ENCODE measurements around the gene SHISA5.

The SHISA5 gene

GRCh38 chr3:48446425-48447193 is 57.4 kb downstream of the SHISA5 start, which contains the start of gene ATRIP:
Gene ATRIP, plus strand, starts transcription at chr3:48446737. Its CDS starts 109 bp downstream, at chr3:48446846.
- H3K27me3 Mint-ChIP-seq: no peaks in the 10 kb centered on the region
- H3K9me3 Mint-ChIP-seq: no peaks in the 10 kb centered on the region
- peaks cover 47% of the 10 kb centered on the region for H3K36me3 Mint-ChIP-seq (ENCODE audit: insufficient read depth)
- DNase-seq (peak; percentile 75 to 80 (median 80)), ATAC-seq (replicated peaks) (peak; percentile 98)
- peak within 1 kb of the TSS; percentile 86 to 96 for H3K4me3 Mint-ChIP-seq
- peak within 1 kb of the TSS; percentile 94 to 98 for H3K27ac Mint-ChIP-seq
- H3K4me1 Mint-ChIP-seq (ENCODE audit: low read depth in 2 of 2): peaks cover 24 to 33% of the 10 kb centered on the region in 2 donors

- H3K36me3 Mint-ChIP-seq (ENCODE audit: insufficient read depth): peaks cover 50% of the 10 kb centered on the region
- peak overlapping the region; percentile 86 to 96 for H3K4me3 Mint-ChIP-seq
These were observed 57.9 kb downstream of the SHISA5 start for GRCh38 chr3:48446043-48446424.

GRCh38 chr3:48445277-48445882 is 58.6 kb downstream of the SHISA5 start:
- Mint-ChIP-seq H3K4me3 (peak overlapping the region; percentile 86 to 96), H3K27ac (peak overlapping the region; percentile 94 to 98), H3K36me3 (ENCODE audit: insufficient read depth) (peaks cover 54% of the 10 kb centered on the region)

More at GRCh38 chr3:48446043-48446424, 57.9 kb downstream of the SHISA5 start:
- H3K9me3 Mint-ChIP-seq: no peaks in the 10 kb centered on the region
- no peak for ATAC-seq (replicated peaks)
- peak overlapping the region; percentile 94 to 98 for H3K27ac Mint-ChIP-seq
- H3K27me3 Mint-ChIP-seq: no peaks in the 10 kb centered on the region
- H3K4me1 Mint-ChIP-seq (ENCODE audit: low read depth in 2 of 2): peaks cover 27 to 37% of the 10 kb centered on the region in 2 donors
- DNase-seq: no peak

GRCh38 chr3:48441940-48442339 is 62.0 kb downstream of the SHISA5 start:
- no peak for ATAC-seq (replicated peaks)
- Mint-ChIP-seq H3K36me3 (ENCODE audit: insufficient read depth) (peaks cover 58% of the 10 kb centered on the region), H3K27me3 (no peaks in the 10 kb centered on the region), H3K4me1 (ENCODE audit: low read depth in 2 of 2) (peaks cover 20 to 37% of the 10 kb centered on the region in 2 donors), H3K4me3 (peak overlapping the region; percentile 86 to 90), H3K27ac (peak overlapping the region; percentile 93 to 97), H3K9me3 (no peaks in the 10 kb centered on the region)
- no peak for DNase-seq

More at GRCh38 chr3:48445277-48445882, 58.6 kb downstream of the SHISA5 start:
- H3K4me1 Mint-ChIP-seq (ENCODE audit: low read depth in 2 of 2): peaks cover 27 to 43% of the 10 kb centered on the region in 2 donors
- ATAC-seq (replicated peaks) (no peak), DNase-seq (no peak)
- H3K9me3 Mint-ChIP-seq: no peaks in the 10 kb centered on the region
- H3K27me3 Mint-ChIP-seq: no peaks in the 10 kb centered on the region

GRCh38 chr3:48440590-48440958 is 63.4 kb downstream of the SHISA5 start:
- peaks cover 48% of the 10 kb centered on the region for H3K36me3 Mint-ChIP-seq (ENCODE audit: insufficient read depth)
- H3K4me1 Mint-ChIP-seq (ENCODE audit: low read depth in 2 of 2): peaks cover 11 to 27% of the 10 kb centered on the region in 2 donors
- H3K4me3 Mint-ChIP-seq: peak overlapping the region; percentile 86 to 90
- no peaks in the 10 kb centered on the region for H3K27me3 Mint-ChIP-seq
- ATAC-seq (replicated peaks) (peak; percentile 0), DNase-seq (no peak)
- H3K9me3 Mint-ChIP-seq: no peaks in the 10 kb centered on the region
- peak overlapping the region; percentile 93 to 97 for H3K27ac Mint-ChIP-seq

- Mint-ChIP-seq H3K27me3 (no peaks in the 10 kb centered on the region), H3K27ac (peak within 1 kb of the TSS; percentile 93 to 97), H3K4me3 (peak within 1 kb of the TSS; percentile 86 to 90), H3K36me3 (ENCODE audit: insufficient read depth) (peaks cover 44% of the 10 kb centered on the region), H3K4me1 (ENCODE audit: low read depth in 2 of 2) (peaks cover 13 to 24% of the 10 kb centered on the region in 2 donors), H3K9me3 (no peaks in the 10 kb centered on the region)
- peak; percentile 90 for ATAC-seq (replicated peaks)
- peak; percentile 95 to 97 (median 96) for DNase-seq
These were observed 64.0 kb downstream of the SHISA5 start, which contains the start of the genes CCDC51 and TMA7 for GRCh38 chr3:48439820-48440589. Gene CCDC51, minus strand, starts transcription at chr3:48440119. Its CDS starts 4,991 bp downstream, at chr3:48435128. Gene TMA7, plus strand, starts transcription at chr3:48440257. Its CDS starts 40 bp downstream, at chr3:48440297.

GRCh38 chr3:48437812-48438211 is 66.2 kb downstream of the SHISA5 start:
- Mint-ChIP-seq H3K4me1 (ENCODE audit: low read depth in 2 of 2) (peaks cover 20 to 24% of the 10 kb centered on the region in 2 donors), H3K27ac (peak overlapping the region; percentile 21 to 97), H3K4me3 (no peak overlapping the region), H3K9me3 (no peaks in the 10 kb centered on the region), H3K36me3 (ENCODE audit: insufficient read depth) (peaks cover 26% of the 10 kb centered on the region), H3K27me3 (no peaks in the 10 kb centered on the region)
- ATAC-seq (replicated peaks) (no peak), DNase-seq (no peak)

- H3K4me1 Mint-ChIP-seq (ENCODE audit: low read depth in 2 of 2): peaks cover 20 to 23% of the 10 kb centered on the region in 2 donors
These were observed 67.1 kb downstream of the SHISA5 start for GRCh38 chr3:48436855-48437254.

GRCh38 chr3:48436477-48436787 is 67.5 kb downstream of the SHISA5 start:
- Mint-ChIP-seq H3K4me1 (ENCODE audit: low read depth in 2 of 2) (peaks cover 19% of the 10 kb centered on the region in 2 donors), H3K36me3 (ENCODE audit: insufficient read depth) (peaks cover 17% of the 10 kb centered on the region), H3K4me3 (no peak overlapping the region), H3K27ac (no peak overlapping the region), H3K9me3 (no peaks in the 10 kb centered on the region), H3K27me3 (no peaks in the 10 kb centered on the region)
- no peak for DNase-seq
- no peak for ATAC-seq (replicated peaks)

More at GRCh38 chr3:48436855-48437254, 67.1 kb downstream of the SHISA5 start:
- no peak for ATAC-seq (replicated peaks)
- Mint-ChIP-seq H3K36me3 (ENCODE audit: insufficient read depth) (peaks cover 17% of the 10 kb centered on the region), H3K9me3 (no peaks in the 10 kb centered on the region), H3K4me3 (no peak overlapping the region), H3K27ac (no peak overlapping the region), H3K27me3 (no peaks in the 10 kb centered on the region)
- DNase-seq: no peak

- Mint-ChIP-seq H3K4me1 (ENCODE audit: low read depth in 2 of 2) (peaks cover 16 to 19% of the 10 kb centered on the region in 2 donors), H3K9me3 (no peaks in the 10 kb centered on the region), H3K27me3 (no peaks in the 10 kb centered on the region), H3K36me3 (ENCODE audit: insufficient read depth) (peaks cover 16% of the 10 kb centered on the region), H3K4me3 (no peak overlapping the region), H3K27ac (no peak overlapping the region)
- ATAC-seq (replicated peaks): peak; percentile 28
- DNase-seq: peak; percentile 80 to 83 (median 80)
These were observed 68.0 kb downstream of the SHISA5 start for GRCh38 chr3:48435774-48436476.

GRCh38 chr3:48435223-48435595 is 68.8 kb downstream of the SHISA5 start:
- DNase-seq: no peak
- peaks cover 11 to 25% of the 10 kb centered on the region in 2 donors for H3K4me1 Mint-ChIP-seq (ENCODE audit: low read depth in 2 of 2)
- no peak for ATAC-seq (replicated peaks)
- no peaks in the 10 kb centered on the region for H3K9me3 Mint-ChIP-seq
- no peak overlapping the region for H3K4me3 Mint-ChIP-seq
- H3K27ac Mint-ChIP-seq: no peak overlapping the region
- no peaks in the 10 kb centered on the region for H3K27me3 Mint-ChIP-seq
- H3K36me3 Mint-ChIP-seq (ENCODE audit: insufficient read depth): peaks cover 12% of the 10 kb centered on the region

GRCh38 chr3:48434591-48435222 is 69.3 kb downstream of the SHISA5 start:
- Mint-ChIP-seq H3K9me3 (no peaks in the 10 kb centered on the region), H3K4me1 (ENCODE audit: low read depth in 2 of 2) (peaks cover 6 to 25% of the 10 kb centered on the region in 2 donors), H3K27me3 (no peaks in the 10 kb centered on the region), H3K4me3 (no peak overlapping the region), H3K36me3 (ENCODE audit: insufficient read depth) (peaks cover 11% of the 10 kb centered on the region), H3K27ac (no peak overlapping the region)
- DNase-seq (no peak), ATAC-seq (replicated peaks) (peak; percentile 27)

Measured in effector memory CD8-positive, alpha-beta T cell (primary cell).